H1 (cell line): ENCODE measurements around the gene GID4. TPM values are rescaled to one million over a fixed set of nuclear protein-coding genes. Genes with fewer than 3 reads are reported as not detected.

ENCODE experiments used
- CTCF ChIA-PET: fragments of 300-600 bp; sonication (Branson Sonifier 250); formaldehyde crosslinking; loops from one replicate; lab custom pipeline; 2021; ENCODE audit not compliant: partially characterized antibody; lab: Charles Lee
- POLR2A ChIA-PET: fragments of 300-600 bp; sonication (Branson Sonifier 250); formaldehyde crosslinking; loops from one replicate; lab custom pipeline; 2021; ENCODE audit warnings: inconsistent platforms; ENCODE audit not compliant: partially characterized antibody; lab: Charles Lee
- DNase-seq, 2 experiments: peaks; one replicate each; pipeline versions ENCODE4 v3.0.0 to v3.0.0-alpha.2; 2010 to 2022; ENCODE audit warnings: low spot score in 2 of 2, low read depth in 1 of 2, mixed read lengths in 1 of 2
- FAIRE-seq: peaks from 2 replicates; lab custom pipeline; 2011; peaks lifted over from hg19 to GRCh38; lab: Jason Lieb, UNC
- H2AFZ ChIP-seq: 2 replicates; pipeline ENCODE4 v1.8.1; 2012; ENCODE audit warnings: low read length, inconsistent platforms
- H2AK5ac ChIP-seq: 2 replicates; pipeline ENCODE4 v1.6.1; 2013; ENCODE audit warnings: low read depth, low read length
- H2BK120ac ChIP-seq: replicated peaks from 2 replicates; pipeline ENCODE3; 2013; ENCODE audit warnings: low read depth, low read length, inconsistent platforms
- H2BK12ac ChIP-seq: 2 replicates; pipeline ENCODE4 v1.6.1; 2013; ENCODE audit warnings: low read depth, low read length
- H2BK15ac ChIP-seq: 2 replicates; pipeline ENCODE4 v1.6.1; 2013; ENCODE audit warnings: low read length
- H2BK20ac ChIP-seq: 2 replicates; pipeline ENCODE4 v1.6.1; 2013; ENCODE audit warnings: low read length
- H2BK5ac ChIP-seq: 2 replicates; pipeline ENCODE4 v1.6.1; 2013; ENCODE audit warnings: low read depth, low read length
- H3K14ac ChIP-seq: 2 replicates; pipeline ENCODE4 v1.6.1; 2013; ENCODE audit warnings: inconsistent platforms; ENCODE audit not compliant: insufficient read length
- H3K18ac ChIP-seq: 2 replicates; pipeline ENCODE4 v1.6.1; 2013; ENCODE audit warnings: low read length; ENCODE audit errors: extremely low read depth
- H3K23ac ChIP-seq: 2 replicates; pipeline ENCODE4 v1.6.1; 2013; ENCODE audit warnings: inconsistent platforms; ENCODE audit not compliant: insufficient read length
- H3K23me2 ChIP-seq: 2 replicates; pipeline ENCODE4 v1.6.1; 2013; ENCODE audit warnings: low read depth, low read length
- H3K27ac ChIP-seq: 2 replicates; pipeline ENCODE4 v1.6.1; 2011; ENCODE audit warnings: low read depth, low read length, inconsistent platforms
- H3K27me3 ChIP-seq, 4 experiments: replicated peaks in 1 of 4; 1 replicate in 1 of 4; 2 replicates in 3 of 4; pipeline versions ENCODE4 v1.6.1 to v1.8.1; 2011 to 2013; ENCODE audit warnings: low read length in 3 of 4, mild to moderate bottlenecking in 3 of 4, inconsistent platforms in 2 of 4, mixed read lengths in 2 of 4, moderate library complexity in 1 of 4; ENCODE audit not compliant: control insufficient read depth in 3 of 4, insufficient read depth in 3 of 4; ENCODE audit errors: extremely low read depth in 1 of 4
- H3K36me3 ChIP-seq, 4 experiments: 2 replicates each; pipeline versions ENCODE4 v1.6.1 to v1.8.1; 2011 to 2013; ENCODE audit warnings: mild to moderate bottlenecking in 4 of 4, low read length in 3 of 4, moderate library complexity in 2 of 4, control low read depth in 1 of 4, inconsistent platforms in 1 of 4; ENCODE audit not compliant: insufficient read depth in 4 of 4, control insufficient read depth in 2 of 4
- H3K4ac ChIP-seq: replicated peaks from 2 replicates; pipeline ENCODE3; 2013; ENCODE audit warnings: low read length, low read depth, mixed read lengths, inconsistent platforms; ENCODE audit not compliant: insufficient read length
- H3K4me1 ChIP-seq, 4 experiments: replicated peaks in 1 of 4; 1 replicate in 1 of 4; 2 replicates in 3 of 4; pipeline versions ENCODE4 v1.6.1 to v1.8.1; 2011 to 2013; ENCODE audit warnings: low read length in 3 of 4, inconsistent platforms in 2 of 4, mixed read lengths in 1 of 4; ENCODE audit not compliant: insufficient read depth in 4 of 4, control insufficient read depth in 3 of 4
- H3K4me2 ChIP-seq, 2 experiments: 2 replicates each; pipeline versions ENCODE4 v1.6.1 to v1.8.1; 2011 to 2013; ENCODE audit warnings: low read depth in 2 of 2, low read length in 2 of 2, control low read depth in 1 of 2, inconsistent platforms in 1 of 2, mild to moderate bottlenecking in 1 of 2; ENCODE audit not compliant: insufficient read depth in 1 of 2
- H3K4me3 ChIP-seq, 4 experiments: fragments of 200-600, 300-600 bp in 1 of 4; sonication (generic), shearing (Covaris generic), sonication (Bioruptor Twin) in 1 of 4; 2 replicates each; pipeline versions ENCODE4 v1.5.1 to v1.8.1; 2011 to 2016; ENCODE audit warnings: low read length in 4 of 4, low read depth in 3 of 4, control low read depth in 2 of 4, inconsistent platforms in 2 of 4, mild to moderate bottlenecking in 2 of 4, mixed read lengths in 1 of 4, moderate library complexity in 1 of 4; ENCODE audit not compliant: insufficient read depth in 2 of 4; ENCODE audit errors: extremely low read depth in 1 of 4
- H3K56ac ChIP-seq: replicated peaks from 2 replicates; pipeline ENCODE3; 2013; ENCODE audit warnings: low read depth, mild to moderate bottlenecking, mixed read lengths, low read length, inconsistent platforms; ENCODE audit not compliant: insufficient read length
- H3K79me1 ChIP-seq: 2 replicates; pipeline ENCODE4 v1.6.1; 2013; ENCODE audit warnings: low read depth, low read length, control low read depth
- H3K79me2 ChIP-seq, 2 experiments: 2 replicates each; pipeline versions ENCODE4 v1.6.1 to v1.8.1; 2012 to 2013; ENCODE audit warnings: low read length in 2 of 2, mild to moderate bottlenecking in 2 of 2, inconsistent platforms in 1 of 2; ENCODE audit not compliant: insufficient read depth in 2 of 2, control insufficient read depth in 1 of 2
- H3K9ac ChIP-seq, 4 experiments: replicated peaks in 1 of 4; 1 replicate in 1 of 4; 2 replicates in 3 of 4; pipeline versions ENCODE4 v1.6.1 to v1.8.1; 2011 to 2013; ENCODE audit warnings: low read depth in 3 of 4, low read length in 3 of 4, control low read depth in 2 of 4, mild to moderate bottlenecking in 2 of 4, moderate library complexity in 2 of 4, inconsistent platforms in 1 of 4; ENCODE audit errors: extremely low read depth in 1 of 4
- H3K9me3 ChIP-seq, 2 experiments: 2 replicates each; pipeline versions ENCODE4 v1.6.1 to v1.8.1; 2012 to 2013; ENCODE audit warnings: mild to moderate bottlenecking in 2 of 2, moderate library complexity in 2 of 2, control low read depth in 1 of 2, inconsistent platforms in 1 of 2, low read depth in 1 of 2, low read length in 1 of 2, mixed read lengths in 1 of 2; ENCODE audit not compliant: insufficient read depth in 2 of 2
- H4K20me1 ChIP-seq, 2 experiments: replicated peaks in 1 of 2; 2 replicates each; pipeline versions ENCODE3 to v1.8.1; 2011 to 2013; ENCODE audit warnings: inconsistent platforms in 2 of 2, low read length in 2 of 2, mild to moderate bottlenecking in 1 of 2; ENCODE audit not compliant: insufficient read depth in 2 of 2, control insufficient read depth in 1 of 2
- H4K5ac ChIP-seq: 2 replicates; pipeline ENCODE4 v1.6.1; 2013; ENCODE audit warnings: low read length, low read depth, mixed read lengths, inconsistent platforms; ENCODE audit not compliant: insufficient read length
- H4K8ac ChIP-seq: 2 replicates; pipeline ENCODE4 v1.8.0; 2013; ENCODE audit warnings: mild to moderate bottlenecking, moderate library complexity, low read length, inconsistent platforms; ENCODE audit not compliant: insufficient read depth; ENCODE audit errors: extremely low read depth
- H4K91ac ChIP-seq: replicated peaks from 2 replicates; pipeline ENCODE3; 2013; ENCODE audit warnings: low read length, mixed read lengths, inconsistent platforms; ENCODE audit not compliant: insufficient read length
- CHD1 ChIP-seq: IDR thresholded peaks from 2 replicates; pipeline ENCODE4 v1.6.1; 2012; ENCODE audit warnings: low read depth, low read length, improper control_type of control experiment
- EZH2 ChIP-seq: fragments of 200-600 bp; sonication (generic); IDR thresholded peaks from 2 replicates; pipeline ENCODE4 v1.7.1; 2012; ENCODE audit warnings: low read depth, mild to moderate bottlenecking, moderate library complexity, low read length, inconsistent platforms; ENCODE audit not compliant: severe bottlenecking
- GTF2F1 ChIP-seq: IDR thresholded peaks from 2 replicates; pipeline ENCODE4 v1.6.1; 2012; ENCODE audit warnings: low read depth, low read length, improper control_type of control experiment, borderline replicate concordance
- HDAC6 ChIP-seq: IDR thresholded peaks from one replicate; pipeline ENCODE4 v1.7.1; 2012; ENCODE audit warnings: low read depth, mild to moderate bottlenecking, inconsistent platforms, low read length, moderate library complexity
- SAP30 ChIP-seq: fragments of 300-600 bp; sonication (generic); IDR thresholded peaks from 2 replicates; pipeline ENCODE4 v1.7.1; 2012; ENCODE audit warnings: low read length, moderate library complexity, mild to moderate bottlenecking, inconsistent platforms; ENCODE audit not compliant: insufficient read depth, insufficient replicate concordance
- SIRT6 ChIP-seq: IDR thresholded peaks from one replicate; pipeline ENCODE4 v1.7.1; 2012; ENCODE audit warnings: low read length, inconsistent platforms
- TAF1 ChIP-seq: IDR thresholded peaks from 2 replicates; pipeline ENCODE4 v1.6.1; 2011; ENCODE audit warnings: mild to moderate bottlenecking, low read depth, low read length
- WGBS, 2 experiments: shearing (Covaris generic) in 1 of 2; methylation state at CpG; one replicate each; pipeline versions ENCODE4 v1.1.6 to v1.1.7; 2013 to 2015; ENCODE audit warnings: low lambda C conversion rate in 2 of 2, mixed read lengths in 2 of 2, inconsistent platforms in 1 of 2, low coverage in 1 of 2, missing lambda C conversion rate in 1 of 2; ENCODE audit not compliant: insufficient replicate concordance in 2 of 2, insufficient coverage in 1 of 2, insufficient read length in 1 of 2; ENCODE audit errors: extremely low coverage in 1 of 2, missing lambda C conversion rate in 1 of 2; 5-methylcytosine and 5-hydroxymethylcytosine counted together
- polyA plus RNA-seq, 7 experiments: library from polyadenylated mRNA; depleted of rRNA in 3 of 7; stranded (reverse) in 5 of 7; unstranded in 2 of 7; fragments of >200 nt in 5 of 7; fragments of 200-250 nt in 2 of 7; gene quantifications; 1 replicate in 5 of 7; 2 replicates in 1 of 7; 4 replicates in 1 of 7; pipeline versions ENCODE4 v1.2.1 to v1.2.3, GENCODE V29; 2011 to 2013; ENCODE audit warnings: missing spikeins in 2 of 7, mixed read lengths in 2 of 7
- total RNA-seq: library from RNA; stranded (reverse); fragmentation: NEBNext Ultra II Directional; extraction: Animal tissue kit (Norgen Biotek cat#: 25700); gene quantifications from 2 replicates; pipeline ENCODE4 v1.2.1, GENCODE V29; 2021

GID4 gene
- total and polyA plus RNA-seq, 2 of the 8 experiments (the other 6 are each of a cell fraction or from before 2014, with no cell fraction given), result 5.6 to 15.0 TPM

GRCh38 chr17:17998934-17999333 is 40.3 kb upstream of the GID4 start:
- no peaks in the 10 kb centered on the region for H3K79me1 ChIP-seq
- no peak overlapping the region for H3K27ac ChIP-seq
- CTCF ChIA-PET, result interaction anchor here (1.1 to 3.2 kb wide), 4 partner anchors 8 to 108 kb away, joined by 3 to 21 read pairs (median 9); no protein-coding TSS in a partner anchor
- H2AK5ac ChIP-seq, result no peak overlapping the region
- no peak overlapping the region for H3K14ac ChIP-seq
- H3K56ac ChIP-seq, result no peak overlapping the region
- no peak overlapping the region for H2BK5ac ChIP-seq
- no peaks in the 10 kb centered on the region for H3K9me3 ChIP-seq
- H3K23me2 ChIP-seq, result no peaks in the 10 kb centered on the region; the same call in 1 of the 2 replicates
- H4K20me1 ChIP-seq, result peaks cover 0 to 5% of the 10 kb centered on the region in 2 experiments
- no peak overlapping the region for H2AFZ ChIP-seq
- DNase-seq (no peak), FAIRE-seq (no peak)
- H2BK20ac ChIP-seq, result no peak overlapping the region
- 0 out of 2 replicates have a peak overlapping the region, but pooled peaks have one; percentile 11 for H4K8ac ChIP-seq
- no peak overlapping the region for H3K4me3 ChIP-seq
- WGBS, 2 experiments, result 88% methylated on average over 8 of the region's 8 CpGs; no CpG with 5 or more reads in 1 of the 2 experiments
- H3K18ac ChIP-seq, result no peak overlapping the region
- H3K4me1 ChIP-seq, result peaks cover 0 to 5% (median 0%) of the 10 kb centered on the region in 4 experiments; a peak in 4 of 7 replicates
- H3K36me3 ChIP-seq, result no peaks in the 10 kb centered on the region
- POLR2A ChIA-PET, result interaction anchor here (0.8 kb wide), 1 partner anchor 40 kb away, joined by 3 read pairs; the partner anchor contains the start of gene ATPAF2
- TF ChIP-seq SAP30, result no peak
- TF ChIP-seq GTF2F1, result no peak
- TF ChIP-seq TAF1, result no peak
- no peak for TF ChIP-seq CHD1
- no peak for TF ChIP-seq HDAC6
- TF ChIP-seq SIRT6, result no peak
- TF ChIP-seq EZH2, result no peak
- no peak overlapping the region for H4K91ac ChIP-seq
- H2BK12ac ChIP-seq, result no peak overlapping the region
- no peak overlapping the region for H3K4ac ChIP-seq
- no peak overlapping the region for H3K9ac ChIP-seq
- H2BK120ac ChIP-seq, result no peak overlapping the region
- H3K27me3 ChIP-seq, result no peaks in the 10 kb centered on the region
- no peak overlapping the region for H2BK15ac ChIP-seq
- no peak overlapping the region for H4K5ac ChIP-seq
- no peaks in the 10 kb centered on the region for H3K79me2 ChIP-seq
- H3K4me2 ChIP-seq, result no peak overlapping the region
- H3K23ac ChIP-seq, result no peak overlapping the region
